ENCODE data around the gene RNASE9.

DNA sequence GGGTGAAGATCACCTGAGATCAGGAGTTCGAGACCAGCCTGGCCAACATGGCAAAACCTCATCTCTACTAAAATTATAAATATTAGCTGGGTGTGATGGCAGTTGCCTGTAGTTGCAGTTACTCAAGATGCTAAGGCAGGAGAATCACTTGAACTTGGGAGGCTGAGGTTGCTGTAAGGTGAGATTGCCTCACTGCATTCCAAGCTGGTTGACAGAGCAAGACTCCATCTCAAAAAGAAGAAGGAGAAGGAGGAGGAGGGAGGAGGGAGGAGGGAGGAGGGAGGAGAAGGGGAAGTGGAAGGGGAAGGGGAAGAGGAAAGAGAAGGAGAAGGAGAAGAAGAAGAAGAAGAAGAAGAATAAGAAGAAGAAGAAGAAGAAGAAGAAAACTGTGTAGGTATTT lies 38.5 kb downstream of the RNASE9 start:
- TF ChIP-seq, protein P1, sequence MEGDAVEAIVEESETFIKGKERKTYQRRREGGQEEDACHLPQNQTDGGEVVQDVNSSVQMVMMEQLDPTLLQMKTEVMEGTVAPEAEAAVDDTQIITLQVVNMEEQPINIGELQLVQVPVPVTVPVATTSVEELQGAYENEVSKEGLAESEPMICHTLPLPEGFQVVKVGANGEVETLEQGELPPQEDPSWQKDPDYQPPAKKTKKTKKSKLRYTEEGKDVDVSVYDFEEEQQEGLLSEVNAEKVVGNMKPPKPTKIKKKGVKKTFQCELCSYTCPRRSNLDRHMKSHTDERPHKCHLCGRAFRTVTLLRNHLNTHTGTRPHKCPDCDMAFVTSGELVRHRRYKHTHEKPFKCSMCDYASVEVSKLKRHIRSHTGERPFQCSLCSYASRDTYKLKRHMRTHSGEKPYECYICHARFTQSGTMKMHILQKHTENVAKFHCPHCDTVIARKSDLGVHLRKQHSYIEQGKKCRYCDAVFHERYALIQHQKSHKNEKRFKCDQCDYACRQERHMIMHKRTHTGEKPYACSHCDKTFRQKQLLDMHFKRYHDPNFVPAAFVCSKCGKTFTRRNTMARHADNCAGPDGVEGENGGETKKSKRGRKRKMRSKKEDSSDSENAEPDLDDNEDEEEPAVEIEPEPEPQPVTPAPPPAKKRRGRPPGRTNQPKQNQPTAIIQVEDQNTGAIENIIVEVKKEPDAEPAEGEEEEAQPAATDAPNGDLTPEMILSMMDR (IDR thresholded peaks at IDR 0.05; ENCODE audit: poor library complexity), result no peak
- no peak for TF ChIP-seq EZH2 (IDR thresholded peaks at IDR 0.05; ENCODE audit: borderline replicate concordance)
